Fibroblast of gingiva (primary cell): ENCODE results near the gene MMP24.

Experiments used
- DNase-seq: peaks from one replicate; pipeline ENCODE4 v3.0.0-alpha.2; 2011; ENCODE audit warnings: low read depth

The MMP24 gene

GRCh38 chr20:35279533-35280174 is 53.2 kb downstream of the MMP24 start:
- no peak for DNase-seq

GRCh38 chr20:35280523-35280922 is 54.0 kb downstream of the MMP24 start:
- DNase-seq = no peak

GRCh38 chr20:35281506-35282101 is 55.1 kb downstream of the MMP24 start:
- DNase-seq = no peak

- DNase-seq = no peak
Observed at GRCh38 chr20:35283441-35284266, 57.2 kb downstream of the MMP24 start.

GRCh38 chr20:35284267-35284991 is 57.9 kb downstream of the MMP24 start, which contains the start of gene EIF6:
Gene EIF6, minus strand, starts transcription at chr20:35284772. Its CDS starts 285 bp downstream, at chr20:35284487.
- DNase-seq = peak; percentile 84

GRCh38 chr20:35284992-35285805 is 58.7 kb downstream of the MMP24 start:
- DNase-seq = no peak

- no peak for DNase-seq
Observed at GRCh38 chr20:35285806-35286076, 59.3 kb downstream of the MMP24 start.

- no peak for DNase-seq
Observed at GRCh38 chr20:35286077-35286898, 59.8 kb downstream of the MMP24 start.

- no peak for DNase-seq
Observed at GRCh38 chr20:35286899-35287508, 60.5 kb downstream of the MMP24 start.

- DNase-seq = no peak
Observed at GRCh38 chr20:35287509-35288324, 61.2 kb downstream of the MMP24 start.

GRCh38 chr20:35288325-35289060 is 62.0 kb downstream of the MMP24 start:
- DNase-seq = no peak

GRCh38 chr20:35290186-35290886 is 63.8 kb downstream of the MMP24 start:
- no peak for DNase-seq

GRCh38 chr20:35290887-35291417 is 64.5 kb downstream of the MMP24 start:
- no peak for DNase-seq

- no peak for DNase-seq
Observed at GRCh38 chr20:35291654-35292503, 65.4 kb downstream of the MMP24 start, which contains the start of gene FAM83C. Gene FAM83C, minus strand, starts transcription at chr20:35292425. Its CDS starts 121 bp downstream, at chr20:35292304.

- no peak for DNase-seq
Observed at GRCh38 chr20:35292504-35293285, 66.2 kb downstream of the MMP24 start.
